ENCODE results near the gene MIB2. TPM values are rescaled to one million over a fixed set of nuclear protein-coding genes. Genes with fewer than 3 reads are reported as not detected.
"Not testable (repeated sequence)": the region's sequence is repeated elsewhere in the genome, so short reads cannot be mapped to it uniquely, and the experiment has no call there.

MIB2 gene
- total RNA-seq, 1 donor from 2014 or later: 144 TPM

- Mint-ChIP-seq H3K36me3 (ENCODE audit: insufficient read depth) (no peaks in the 10 kb centered on the region), H3K27me3 (peaks cover 3% of the 10 kb centered on the region), H3K4me1 (ENCODE audit: low read depth) (no peaks in the 10 kb centered on the region), H3K4me3 (ENCODE audit: low read depth) (no peak overlapping the region), H3K9me3 (ENCODE audit: low read depth) (no peaks in the 10 kb centered on the region), H3K27ac (no peak overlapping the region)
- no peak for TF ChIP-seq CTCF (IDR thresholded peaks at IDR 0.05; ENCODE audit: unreplicated experiment)
- DNase-seq (ENCODE audit: low spot score, unreplicated experiment): no peak
These were observed 15.9 kb downstream of the MIB2 start for GRCh38 chr1:1630965-1631781.

GRCh38 chr1:1631782-1632420 is 16.6 kb downstream of the MIB2 start, which contains the start of gene MMP23B:
MMP23B (plus strand) TSS chr1:1632173; CDS start chr1:1632219, 46 bp downstream.
- Mint-ChIP-seq H3K9me3 (ENCODE audit: low read depth) (no peaks in the 10 kb centered on the region), H3K27ac (no peak within 1 kb of the TSS), H3K27me3 (peaks cover 3% of the 10 kb centered on the region), H3K36me3 (ENCODE audit: insufficient read depth) (peaks cover 1% of the 10 kb centered on the region), H3K4me3 (ENCODE audit: low read depth) (no peak within 1 kb of the TSS), H3K4me1 (ENCODE audit: low read depth) (no peaks in the 10 kb centered on the region)
- DNase-seq (ENCODE audit: low spot score, unreplicated experiment): no peak
- TF ChIP-seq CTCF (IDR thresholded peaks at IDR 0.05; ENCODE audit: unreplicated experiment): no peak

- not testable (repeated sequence) for H3K27ac Mint-ChIP-seq
These were observed 18.1 kb downstream of the MIB2 start for GRCh38 chr1:1633409-1633808.

GRCh38 chr1:1634613-1635012 is 19.3 kb downstream of the MIB2 start:
- not testable (repeated sequence) for H3K9me3 Mint-ChIP-seq (ENCODE audit: low read depth); H3K36me3 Mint-ChIP-seq (ENCODE audit: insufficient read depth); H3K27ac Mint-ChIP-seq; H3K27me3 Mint-ChIP-seq; H3K4me1 Mint-ChIP-seq (ENCODE audit: low read depth); DNase-seq (ENCODE audit: low spot score, unreplicated experiment); H3K4me3 Mint-ChIP-seq (ENCODE audit: low read depth)

More at GRCh38 chr1:1633409-1633808, 18.1 kb downstream of the MIB2 start:
- H3K4me3 Mint-ChIP-seq (ENCODE audit: low read depth); DNase-seq (ENCODE audit: low spot score, unreplicated experiment); H3K27me3 Mint-ChIP-seq; H3K4me1 Mint-ChIP-seq (ENCODE audit: low read depth); H3K9me3 Mint-ChIP-seq (ENCODE audit: low read depth); H3K36me3 Mint-ChIP-seq (ENCODE audit: insufficient read depth): not testable (repeated sequence)

- not testable (repeated sequence) for H3K4me1 Mint-ChIP-seq (ENCODE audit: low read depth); H3K36me3 Mint-ChIP-seq (ENCODE audit: insufficient read depth); H3K9me3 Mint-ChIP-seq (ENCODE audit: low read depth); DNase-seq (ENCODE audit: low spot score, unreplicated experiment); H3K4me3 Mint-ChIP-seq (ENCODE audit: low read depth); H3K27ac Mint-ChIP-seq; H3K27me3 Mint-ChIP-seq
These were observed 21.6 kb downstream of the MIB2 start for GRCh38 chr1:1636621-1637478.

GRCh38 chr1:1637479-1637875 is 22.2 kb downstream of the MIB2 start:
- not testable (repeated sequence) for H3K27ac Mint-ChIP-seq; H3K36me3 Mint-ChIP-seq (ENCODE audit: insufficient read depth); H3K4me1 Mint-ChIP-seq (ENCODE audit: low read depth); DNase-seq (ENCODE audit: low spot score, unreplicated experiment); H3K27me3 Mint-ChIP-seq; H3K4me3 Mint-ChIP-seq (ENCODE audit: low read depth); H3K9me3 Mint-ChIP-seq (ENCODE audit: low read depth)

GRCh38 chr1:1638528-1638927 is 23.2 kb downstream of the MIB2 start:
- not testable (repeated sequence) for H3K4me1 Mint-ChIP-seq (ENCODE audit: low read depth); H3K27ac Mint-ChIP-seq; H3K9me3 Mint-ChIP-seq (ENCODE audit: low read depth); H3K36me3 Mint-ChIP-seq (ENCODE audit: insufficient read depth); DNase-seq (ENCODE audit: low spot score, unreplicated experiment); H3K27me3 Mint-ChIP-seq; H3K4me3 Mint-ChIP-seq (ENCODE audit: low read depth)

GRCh38 chr1:1639368-1639767 is 24.1 kb downstream of the MIB2 start:
- not testable (repeated sequence) for H3K27me3 Mint-ChIP-seq; H3K4me3 Mint-ChIP-seq (ENCODE audit: low read depth); H3K4me1 Mint-ChIP-seq (ENCODE audit: low read depth); H3K27ac Mint-ChIP-seq; DNase-seq (ENCODE audit: low spot score, unreplicated experiment); H3K9me3 Mint-ChIP-seq (ENCODE audit: low read depth); H3K36me3 Mint-ChIP-seq (ENCODE audit: insufficient read depth)

- not testable (repeated sequence) for H3K4me1 Mint-ChIP-seq (ENCODE audit: low read depth); H3K9me3 Mint-ChIP-seq (ENCODE audit: low read depth); H3K4me3 Mint-ChIP-seq (ENCODE audit: low read depth); H3K27me3 Mint-ChIP-seq; H3K27ac Mint-ChIP-seq; DNase-seq (ENCODE audit: low spot score, unreplicated experiment); H3K36me3 Mint-ChIP-seq (ENCODE audit: insufficient read depth)
These were observed 24.8 kb downstream of the MIB2 start for GRCh38 chr1:1640081-1640480.

- H3K36me3 Mint-ChIP-seq (ENCODE audit: insufficient read depth); H3K27me3 Mint-ChIP-seq; H3K4me3 Mint-ChIP-seq (ENCODE audit: low read depth); H3K9me3 Mint-ChIP-seq (ENCODE audit: low read depth); H3K4me1 Mint-ChIP-seq (ENCODE audit: low read depth); DNase-seq (ENCODE audit: low spot score, unreplicated experiment); H3K27ac Mint-ChIP-seq: not testable (repeated sequence)
These were observed 25.6 kb downstream of the MIB2 start for GRCh38 chr1:1640711-1641461.
